Measurements from ENCODE around the gene KCNA2.
A peak's percentile ranks its signal among the peaks of the same experiment; 100 is the strongest.

Gene KCNA2

GRCh38 chr1:110628323-110629105 is 22.4 kb upstream of the KCNA2 start:
- DNase-seq (ENCODE audit: low read depth), result no peak

GRCh38 chr1:110627764-110628163 is 21.6 kb upstream of the KCNA2 start:
- no peak for DNase-seq (ENCODE audit: low read depth)

GRCh38 chr1:110626889-110627288 is 20.7 kb upstream of the KCNA2 start:
- DNase-seq (ENCODE audit: low read depth), result no peak

- no peak for DNase-seq (ENCODE audit: low read depth)
Measured at GRCh38 chr1:110620686-110621085, 14.5 kb upstream of the KCNA2 start.

GRCh38 chr1:110620250-110620615 is 14.1 kb upstream of the KCNA2 start:
- no peak for DNase-seq (ENCODE audit: low read depth)

GRCh38 chr1:110619412-110620249 is 13.5 kb upstream of the KCNA2 start:
- DNase-seq (ENCODE audit: low read depth), result peak; percentile 42

GRCh38 chr1:110618668-110619067 is 12.5 kb upstream of the KCNA2 start:
- DNase-seq (ENCODE audit: low read depth), result no peak

DNA sequence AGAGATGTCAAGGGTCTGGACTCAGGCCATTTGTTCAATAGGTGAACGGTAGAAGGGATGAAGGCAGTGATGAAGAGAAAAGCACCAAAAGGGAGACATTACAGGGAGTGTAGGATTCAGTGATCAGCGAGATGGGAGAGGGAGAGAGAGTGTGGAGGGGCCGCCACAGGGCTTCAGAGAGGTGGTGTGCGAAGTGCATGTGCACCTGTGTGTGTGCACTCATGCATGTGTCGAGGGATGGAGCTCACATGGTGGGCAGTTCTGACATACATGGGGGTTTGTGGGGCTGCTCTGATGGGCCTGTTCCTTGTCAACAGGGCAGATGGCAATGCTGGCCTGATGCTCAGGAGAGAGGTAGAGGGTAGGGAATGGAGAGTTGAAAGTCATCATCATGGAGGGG is 11.4 kb upstream of the KCNA2 start:
- DNase-seq (ENCODE audit: low read depth), result no peak

DNA sequence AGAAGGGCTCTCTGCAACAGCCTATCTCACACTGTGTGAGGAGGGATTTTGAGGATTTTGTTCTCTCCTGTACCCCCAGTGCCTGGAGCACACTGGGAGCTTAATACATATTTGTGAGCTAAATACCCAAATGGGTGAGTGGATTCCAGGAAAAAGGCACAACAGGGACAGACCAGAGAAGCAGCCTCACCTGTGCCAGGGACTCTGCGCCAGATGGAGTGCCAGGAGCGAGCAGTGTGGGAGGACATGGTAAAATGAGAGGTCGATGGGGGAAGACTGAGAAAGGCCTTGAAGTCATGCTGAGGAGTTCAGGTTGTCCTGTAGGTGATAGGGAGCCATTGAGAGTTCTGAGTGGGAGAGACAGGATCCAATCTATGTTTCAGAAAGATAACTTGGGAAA is 11.0 kb upstream of the KCNA2 start:
- DNase-seq (ENCODE audit: low read depth), result no peak

DNA sequence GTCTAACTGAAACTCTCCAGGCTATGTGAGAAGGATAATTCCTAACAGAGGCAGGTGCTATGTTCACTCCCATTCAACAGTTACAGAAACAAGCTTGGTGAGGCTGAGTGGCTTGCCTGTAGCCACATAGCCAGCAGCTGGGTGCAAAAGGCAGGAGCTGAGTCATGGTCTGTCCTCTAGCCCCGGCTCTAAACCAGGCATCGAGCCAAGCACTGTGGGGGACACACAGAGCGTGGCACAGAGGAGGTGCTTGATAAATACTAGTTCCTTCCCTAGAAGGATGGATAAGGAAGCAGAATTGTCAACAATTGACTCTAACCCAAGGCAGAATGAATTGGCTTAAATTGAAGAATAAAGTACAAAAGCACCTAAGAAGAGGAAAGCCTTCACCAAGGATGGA is 10.4 kb upstream of the KCNA2 start:
- DNase-seq (ENCODE audit: low read depth), result no peak

DNA sequence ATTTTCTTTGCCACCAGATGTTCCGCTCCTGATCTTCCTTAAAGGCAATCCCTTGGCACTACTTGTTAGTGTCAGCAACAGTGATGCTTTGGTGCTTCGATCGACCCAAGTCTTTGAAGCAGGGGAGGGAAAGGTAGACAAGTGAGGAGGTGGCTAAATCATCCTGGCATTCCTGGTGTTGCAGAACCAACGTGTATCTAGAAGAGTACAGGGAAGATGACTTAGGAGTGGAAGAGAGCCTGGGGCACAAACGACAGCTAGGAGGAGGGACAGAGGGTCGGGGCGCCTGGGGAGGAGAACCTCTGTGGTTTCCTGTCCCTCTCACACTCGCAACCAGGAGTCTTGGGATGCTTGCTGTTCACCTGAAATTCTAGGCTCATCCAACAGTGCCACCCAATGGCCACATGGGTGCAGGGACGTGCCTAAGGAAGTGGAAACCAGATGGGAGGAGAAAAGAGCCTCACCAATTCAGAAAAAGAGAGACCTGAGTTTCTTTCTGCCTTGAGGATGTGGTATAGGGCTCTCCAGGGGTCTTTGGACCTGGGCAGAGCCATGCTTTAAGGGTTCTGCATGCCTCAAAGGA is 9.5 kb upstream of the KCNA2 start:
- DNase-seq (ENCODE audit: low read depth), result no peak

DNA sequence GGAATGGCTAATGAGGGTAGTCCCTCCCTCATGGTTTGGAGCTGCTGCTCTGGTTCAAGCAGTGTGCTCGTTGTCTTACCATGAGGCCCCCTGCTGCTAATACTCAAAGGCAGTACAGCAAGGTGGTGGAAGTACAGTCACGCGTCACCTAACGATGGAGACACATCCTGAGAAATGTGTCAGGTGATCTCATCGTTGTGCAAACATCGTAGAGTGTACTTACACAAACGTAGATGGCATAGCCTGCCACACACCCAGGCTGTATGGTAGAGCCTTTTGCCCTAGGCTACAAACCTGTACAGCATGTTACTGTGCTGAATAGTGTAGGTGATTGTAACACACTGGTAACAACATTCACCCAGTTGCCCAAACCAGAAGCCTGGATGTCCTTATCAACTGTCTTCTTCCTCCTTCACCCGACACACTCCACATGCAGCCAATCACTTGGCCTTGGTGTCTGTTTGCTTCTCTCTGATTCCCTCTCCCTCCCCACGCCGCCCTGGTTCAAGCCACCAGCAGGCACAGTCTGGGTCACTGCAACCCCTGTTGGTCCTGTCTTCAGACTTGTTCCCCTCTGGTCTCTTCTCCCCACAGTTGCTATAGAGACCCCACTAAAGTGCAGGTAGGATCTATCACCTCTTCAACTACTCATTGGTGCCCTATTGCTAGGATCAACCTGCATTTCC is 6.0 kb upstream of the KCNA2 start:
- DNase-seq (ENCODE audit: low read depth), result no peak

DNA sequence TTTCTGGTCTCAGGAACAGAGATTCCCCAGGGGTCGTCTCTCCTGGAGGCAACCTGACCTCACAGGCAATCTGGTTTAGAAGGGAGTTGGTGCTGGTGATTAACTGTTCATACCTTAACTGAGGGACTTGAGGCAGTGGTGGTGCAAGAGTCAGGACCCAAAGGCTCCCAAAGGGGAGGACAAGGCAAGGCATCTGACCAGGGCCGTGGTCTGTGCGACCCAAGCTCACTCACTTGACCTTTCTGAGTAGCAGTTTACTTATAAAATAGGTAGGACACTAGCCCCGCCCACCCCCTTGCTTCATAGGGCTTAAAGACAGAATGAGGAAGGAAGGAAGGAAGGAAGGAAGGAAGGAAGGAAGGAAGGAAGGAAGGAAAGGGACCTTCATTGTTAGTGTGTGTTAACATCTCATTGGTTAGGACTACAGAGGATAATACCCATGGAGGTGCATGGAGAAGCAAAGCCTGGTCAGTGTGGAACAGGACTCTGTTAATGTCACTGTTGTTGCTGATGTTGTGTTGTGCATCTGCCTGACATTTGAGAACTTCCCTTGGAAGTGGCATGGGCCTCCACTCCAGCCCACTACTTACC is 4.6 kb upstream of the KCNA2 start:
- DNase-seq (ENCODE audit: low read depth), result no peak

DNA sequence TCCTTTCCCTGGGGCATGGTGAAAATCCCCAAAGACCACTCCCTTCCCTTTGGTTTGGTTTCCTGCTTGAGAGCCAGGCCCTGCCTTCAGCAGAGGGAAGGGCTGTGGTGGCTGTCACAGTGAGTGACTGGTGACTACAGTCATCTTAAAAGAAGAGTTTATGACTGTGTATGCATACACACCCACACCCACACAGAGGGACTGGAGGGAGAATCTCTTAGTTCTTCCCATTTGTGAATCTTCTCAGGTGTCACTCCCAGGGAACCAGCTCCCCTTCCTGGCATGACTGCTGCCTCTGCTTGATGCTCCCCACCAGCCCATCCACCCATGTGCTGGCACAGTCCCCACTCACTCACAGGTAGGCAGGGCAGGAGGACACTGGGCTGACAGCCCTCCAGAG is 3.9 kb upstream of the KCNA2 start:
- no peak for DNase-seq (ENCODE audit: low read depth)

GRCh38 chr1:110608247-110608646 is 2.1 kb upstream of the KCNA2 start:
- DNase-seq (ENCODE audit: low read depth), result no peak

GRCh38 chr1:110607536-110608230 is 1.5 kb upstream of the KCNA2 start:
- DNase-seq (ENCODE audit: low read depth), result no peak

DNA sequence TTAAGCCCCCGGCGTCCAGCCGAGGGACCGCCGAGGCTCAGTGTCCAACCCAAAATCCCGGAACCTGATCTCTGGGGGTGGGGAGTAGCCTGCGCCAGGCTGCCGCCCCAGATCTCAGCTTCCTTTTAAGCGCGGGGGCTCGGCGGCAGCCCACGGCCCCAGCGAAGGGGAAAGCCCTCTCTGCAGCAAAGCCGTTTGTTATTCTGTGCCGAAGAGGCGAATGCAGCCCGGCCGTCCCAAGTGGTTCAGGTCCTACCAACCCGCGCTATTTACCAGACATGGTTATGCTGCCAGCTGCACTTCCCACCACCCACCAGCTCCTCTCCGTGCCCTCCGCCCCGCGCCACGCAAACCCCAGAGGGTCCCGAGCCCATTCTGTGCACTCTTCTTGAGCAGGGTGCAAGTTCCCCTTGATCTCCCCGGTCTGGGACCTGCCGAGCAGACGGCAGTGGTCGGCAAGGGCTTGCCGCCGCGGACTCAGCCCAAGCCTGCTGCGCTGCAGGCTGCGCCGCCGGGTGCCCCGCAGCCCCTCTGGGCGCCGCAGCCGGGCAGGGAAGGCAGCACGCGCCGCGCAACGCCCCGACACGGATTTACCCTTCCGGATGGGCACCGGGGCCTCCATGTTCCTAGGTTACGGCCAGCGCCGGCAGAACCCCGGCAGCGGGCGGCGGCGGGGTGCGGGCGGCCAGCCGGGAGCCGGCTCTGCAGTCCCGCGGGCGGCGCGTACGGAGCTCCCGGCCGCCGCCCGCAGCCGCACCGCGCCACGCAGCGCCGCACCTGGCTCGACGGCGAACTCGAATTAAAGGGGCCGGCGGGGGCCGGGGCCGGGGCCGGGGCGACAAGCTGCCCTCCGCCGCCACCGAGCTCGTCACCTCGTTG is 738 bp upstream of the KCNA2 start:
- no peak for DNase-seq (ENCODE audit: low read depth)

- no peak for DNase-seq (ENCODE audit: low read depth)
Measured at GRCh38 chr1:110605446-110605845, 712 bp downstream of the KCNA2 start.

DNA sequence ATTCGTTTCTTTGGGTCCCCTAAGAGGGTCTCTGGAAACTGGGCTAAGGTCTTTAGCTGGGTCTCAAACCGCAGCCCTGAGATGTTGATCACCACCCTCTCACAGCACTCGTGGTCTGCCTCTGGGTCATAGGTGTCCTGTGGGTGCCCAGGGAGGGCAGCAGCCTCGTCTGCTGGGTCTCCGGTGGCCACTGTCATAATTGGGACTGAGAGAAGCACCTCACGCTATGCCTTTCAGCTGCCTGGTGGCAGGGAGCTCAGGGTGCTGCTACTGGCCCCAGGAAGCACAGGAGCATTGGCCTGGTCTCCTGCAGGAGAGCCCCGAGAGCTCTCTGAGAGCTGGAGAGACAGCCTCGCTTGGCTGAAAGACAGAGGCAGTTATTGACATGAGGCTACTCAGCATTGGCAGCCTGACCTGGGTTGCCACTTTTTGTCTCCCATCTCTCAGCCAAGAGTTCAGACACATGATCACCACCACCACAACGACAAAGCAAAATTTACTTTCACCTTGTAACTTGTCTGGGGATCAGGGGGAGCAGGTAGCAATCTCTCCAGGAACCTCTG is 1.5 kb downstream of the KCNA2 start:
- DNase-seq (ENCODE audit: low read depth), result no peak

DNA sequence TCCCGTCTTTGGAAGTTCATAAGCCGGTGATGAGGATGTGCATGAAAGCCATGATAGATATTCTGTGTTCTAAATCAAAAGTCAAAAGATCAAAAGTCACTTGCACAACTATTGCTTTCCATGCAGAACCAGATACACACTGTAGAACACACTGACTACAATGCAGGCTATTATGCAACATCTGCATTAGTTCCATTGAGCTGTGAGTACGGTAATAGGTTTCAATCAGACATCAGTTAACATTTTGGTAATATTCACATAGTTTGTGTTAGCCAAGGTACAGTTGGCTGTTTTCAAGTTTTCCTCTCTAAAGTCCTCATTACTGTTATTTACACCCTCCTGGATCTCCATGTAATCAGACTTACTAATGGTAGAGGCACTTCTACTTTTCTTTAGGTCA is 3.1 kb downstream of the KCNA2 start:
- DNase-seq (ENCODE audit: low read depth), result no peak

Measured in HS-27A (cell line).